GM23338 (cell line): ENCODE results near the gene BSCL2. TPM values are rescaled to one million over a fixed set of nuclear protein-coding genes. Genes with fewer than 3 reads are reported as not detected.

Experiments
- ATAC-seq: fragments of 200-7000 bp; cut with Tn5 transposase; 3 replicates; pipeline ENCODE4 v1.9.1; 2020
- DNase-seq: peaks from one replicate; pipeline ENCODE4 v3.0.0-alpha.2; 2015; ENCODE audit warnings: low spot score
- H2AFZ ChIP-seq: fragments of 200-600 bp; sonication (generic); 2 replicates; pipeline ENCODE4 v1.8.0; 2016; ENCODE audit warnings: antibody characterized with exemption, mild to moderate bottlenecking, moderate library complexity
- H3F3A ChIP-seq: fragments of 200-600 bp; sonication (generic); replicated peaks from 2 replicates; pipeline ENCODE4 v1.8.0; 2017; ENCODE audit warnings: antibody characterized with exemption, mixed run types, low read depth
- H3K27ac ChIP-seq: fragments of 200-600 bp; sonication (generic); 2 replicates; pipeline ENCODE4 v1.6.1; 2016; ENCODE audit warnings: low read depth
- H3K27me3 ChIP-seq: fragments of 200-600 bp; sonication (generic); 2 replicates; pipeline ENCODE4 v1.8.0; 2016; ENCODE audit warnings: mild to moderate bottlenecking, mixed run types, moderate library complexity; ENCODE audit not compliant: insufficient read depth
- H3K36me3 ChIP-seq: fragments of 200-600 bp; sonication (generic); 2 replicates; pipeline ENCODE4 v1.8.0; 2016; ENCODE audit warnings: mild to moderate bottlenecking; ENCODE audit not compliant: insufficient read depth
- H3K4me1 ChIP-seq: fragments of 200-600 bp; sonication (generic); 2 replicates; pipeline ENCODE4 v1.8.0; 2016; ENCODE audit warnings: mild to moderate bottlenecking, moderate library complexity; ENCODE audit not compliant: insufficient read depth
- H3K4me2 ChIP-seq: fragments of 200-600 bp; sonication (generic); 2 replicates; pipeline ENCODE4 v1.7.1; 2017; ENCODE audit warnings: mixed run types
- H3K4me3 ChIP-seq: fragments of 200-600 bp; sonication (generic); 2 replicates; pipeline ENCODE4 v1.6.1; 2016; ENCODE audit warnings: mixed run types
- H3K79me2 ChIP-seq: fragments of 200-600 bp; sonication (generic); replicated peaks from 2 replicates; pipeline ENCODE4 v1.8.0; 2017; ENCODE audit warnings: mild to moderate bottlenecking; ENCODE audit not compliant: insufficient read depth
- H3K9me2 ChIP-seq: fragments of 200-600 bp; sonication (generic); 2 replicates; pipeline ENCODE4 v1.8.0; 2017; ENCODE audit not compliant: insufficient read depth
- H4K20me1 ChIP-seq: fragments of 200-600 bp; sonication (generic); replicated peaks from 2 replicates; pipeline ENCODE4 v1.8.0; 2017; ENCODE audit warnings: mild to moderate bottlenecking; ENCODE audit not compliant: insufficient read depth
- H3K27ac Mint-ChIP-seq: 2 replicates; pipeline ENCODE4 v1.8.0; 2020; ENCODE audit warnings: inconsistent platforms, mild to moderate bottlenecking, moderate library complexity, mixed read lengths
- H3K27me3 Mint-ChIP-seq: 3 replicates; pipeline ENCODE4 v1.8.0; 2022; ENCODE audit warnings: low read depth, mild to moderate bottlenecking, moderate library complexity, mixed read lengths, inconsistent platforms; ENCODE audit not compliant: insufficient read depth, poor library complexity
- H3K36me3 Mint-ChIP-seq: 3 replicates; pipeline ENCODE4 v1.8.0; 2021; ENCODE audit warnings: low read depth, mild to moderate bottlenecking, inconsistent platforms, moderate library complexity, mixed read lengths
- H3K4me1 Mint-ChIP-seq: 3 replicates; pipeline ENCODE4 v1.8.0; 2020; ENCODE audit warnings: mild to moderate bottlenecking, inconsistent platforms, mixed read lengths
- H3K4me3 Mint-ChIP-seq: 3 replicates; pipeline ENCODE4 v1.8.0; 2021; ENCODE audit warnings: moderate library complexity, mild to moderate bottlenecking, inconsistent platforms, mixed read lengths
- H3K9me3 Mint-ChIP-seq: 3 replicates; pipeline ENCODE4 v1.8.0; 2020; ENCODE audit warnings: moderate library complexity, mild to moderate bottlenecking, inconsistent platforms, mixed read lengths
- CREB1 ChIP-seq: fragments of 250-450 bp; sonication (Bioruptor Pico); IDR thresholded peaks from 2 replicates; pipeline ENCODE4 v1.5.0; 2020; ENCODE audit warnings: low read depth, mild to moderate bottlenecking, moderate library complexity
- EZH2 ChIP-seq: fragments of 200-600 bp; sonication (generic); IDR thresholded peaks from one replicate; pipeline ENCODE4 v1.8.0; 2017; ENCODE audit warnings: antibody characterized with exemption, mild to moderate bottlenecking, low read depth; ENCODE audit not compliant: unreplicated experiment
- EZH2phosphoT487 ChIP-seq: fragments of 200-600 bp; sonication (generic); IDR thresholded peaks from one replicate; pipeline ENCODE4 v1.8.1; 2018; ENCODE audit warnings: antibody characterized with exemption; ENCODE audit not compliant: unreplicated experiment
- JUNB ChIP-seq: IDR thresholded peaks from one replicate; pipeline ENCODE4 v1.6.1; 2016; ENCODE audit warnings: antibody characterized with exemption; ENCODE audit not compliant: unreplicated experiment
- NANOG ChIP-seq: IDR thresholded peaks from 2 replicates; pipeline ENCODE4 v1.6.1; 2016; ENCODE audit warnings: antibody characterized with exemption, borderline replicate concordance
- POLR2AphosphoS5 ChIP-seq: IDR thresholded peaks from 2 replicates; pipeline ENCODE4 v1.6.1; 2016; ENCODE audit warnings: antibody characterized with exemption, low read depth
- STAT1 ChIP-seq: IDR thresholded peaks from one replicate; pipeline ENCODE4 v1.6.1; 2016; ENCODE audit warnings: antibody characterized with exemption; ENCODE audit not compliant: unreplicated experiment
- ZNF114 ChIP-seq: fragments of 250-450 bp; sonication (Bioruptor Pico); IDR thresholded peaks from 2 replicates; pipeline ENCODE4 v1.5.0; 2020; ENCODE audit warnings: mild to moderate bottlenecking, moderate library complexity
- ZNF331 ChIP-seq: fragments of 250-450 bp; sonication (Bioruptor Pico); IDR thresholded peaks from 2 replicates; pipeline ENCODE4 v1.5.0; 2020; ENCODE audit warnings: low read depth, mild to moderate bottlenecking, moderate library complexity
- polyA plus RNA-seq: library from polyadenylated mRNA; unstranded; fragments of >200 nt; fragmentation: Nextera tagmentation; extraction: Ambion mirVana; gene quantifications from 2 replicates; pipeline ENCODE4 v1.2.1, GENCODE V29; 2016
- total RNA-seq: library from RNA; depleted of rRNA; stranded (reverse); fragments of >200 nt; shearing (Covaris generic); gene quantifications from 2 replicates; pipeline ENCODE4 v1.2.3, GENCODE V29; 2014
- TF ChIP-seq, protein P1 (sequence below): IDR thresholded peaks from 2 replicates; pipeline ENCODE4 v1.6.1; 2016; ENCODE audit warnings: antibody characterized with exemption
- TF ChIP-seq, protein P2 (sequence below), 2 experiments: fragments of 200-600 bp in 1 of 2; sonication (generic) in 1 of 2; conservative IDR thresholded peaks; 2 replicates each; pipeline versions ENCODE4 v1.5.1 to v1.6.1; 2016 to 2017; ENCODE audit warnings: antibody characterized with exemption in 2 of 2, low read depth in 2 of 2, mild to moderate bottlenecking in 2 of 2, moderate library complexity in 1 of 2
- TF ChIP-seq, protein P3 (sequence below): IDR thresholded peaks from one replicate; pipeline ENCODE4 v1.6.1; 2018; ENCODE audit warnings: antibody characterized with exemption; ENCODE audit not compliant: unreplicated experiment

The BSCL2 gene
- total and polyA plus RNA-seq, 2 experiments from 2014 or later: 60.2 to 81.7 TPM

DNA sequence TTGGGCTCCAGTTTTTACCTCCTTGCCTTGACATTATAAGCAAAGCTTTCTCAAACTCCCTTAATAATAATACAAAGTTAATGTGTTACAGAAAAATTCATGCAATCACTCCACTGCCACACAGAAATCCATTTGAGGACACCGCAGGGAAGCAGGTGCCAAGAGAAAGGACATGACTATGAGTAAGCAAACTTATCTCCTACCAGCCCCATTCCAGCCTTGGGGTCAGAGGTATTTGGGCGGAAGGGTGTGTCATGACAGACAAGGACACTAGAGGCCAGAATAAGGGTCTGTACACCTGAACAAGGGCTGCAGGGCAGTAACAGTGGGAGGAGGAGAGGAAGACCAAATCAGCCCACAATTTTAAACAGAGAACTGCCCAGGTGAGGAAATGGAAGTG lies 6.1 kb upstream of the BSCL2 start (continued):
- TF ChIP-seq, protein P1, sequence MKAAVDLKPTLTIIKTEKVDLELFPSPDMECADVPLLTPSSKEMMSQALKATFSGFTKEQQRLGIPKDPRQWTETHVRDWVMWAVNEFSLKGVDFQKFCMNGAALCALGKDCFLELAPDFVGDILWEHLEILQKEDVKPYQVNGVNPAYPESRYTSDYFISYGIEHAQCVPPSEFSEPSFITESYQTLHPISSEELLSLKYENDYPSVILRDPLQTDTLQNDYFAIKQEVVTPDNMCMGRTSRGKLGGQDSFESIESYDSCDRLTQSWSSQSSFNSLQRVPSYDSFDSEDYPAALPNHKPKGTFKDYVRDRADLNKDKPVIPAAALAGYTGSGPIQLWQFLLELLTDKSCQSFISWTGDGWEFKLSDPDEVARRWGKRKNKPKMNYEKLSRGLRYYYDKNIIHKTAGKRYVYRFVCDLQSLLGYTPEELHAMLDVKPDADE: no peak
- TF ChIP-seq EZH2: no peak
- TF ChIP-seq STAT1: no peak
- TF ChIP-seq, protein P2, sequence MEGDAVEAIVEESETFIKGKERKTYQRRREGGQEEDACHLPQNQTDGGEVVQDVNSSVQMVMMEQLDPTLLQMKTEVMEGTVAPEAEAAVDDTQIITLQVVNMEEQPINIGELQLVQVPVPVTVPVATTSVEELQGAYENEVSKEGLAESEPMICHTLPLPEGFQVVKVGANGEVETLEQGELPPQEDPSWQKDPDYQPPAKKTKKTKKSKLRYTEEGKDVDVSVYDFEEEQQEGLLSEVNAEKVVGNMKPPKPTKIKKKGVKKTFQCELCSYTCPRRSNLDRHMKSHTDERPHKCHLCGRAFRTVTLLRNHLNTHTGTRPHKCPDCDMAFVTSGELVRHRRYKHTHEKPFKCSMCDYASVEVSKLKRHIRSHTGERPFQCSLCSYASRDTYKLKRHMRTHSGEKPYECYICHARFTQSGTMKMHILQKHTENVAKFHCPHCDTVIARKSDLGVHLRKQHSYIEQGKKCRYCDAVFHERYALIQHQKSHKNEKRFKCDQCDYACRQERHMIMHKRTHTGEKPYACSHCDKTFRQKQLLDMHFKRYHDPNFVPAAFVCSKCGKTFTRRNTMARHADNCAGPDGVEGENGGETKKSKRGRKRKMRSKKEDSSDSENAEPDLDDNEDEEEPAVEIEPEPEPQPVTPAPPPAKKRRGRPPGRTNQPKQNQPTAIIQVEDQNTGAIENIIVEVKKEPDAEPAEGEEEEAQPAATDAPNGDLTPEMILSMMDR (conservative IDR thresholded peaks at IDR 0.05; ENCODE audit: low read depth in 2 of 2): no peak
- TF ChIP-seq, protein P3, sequence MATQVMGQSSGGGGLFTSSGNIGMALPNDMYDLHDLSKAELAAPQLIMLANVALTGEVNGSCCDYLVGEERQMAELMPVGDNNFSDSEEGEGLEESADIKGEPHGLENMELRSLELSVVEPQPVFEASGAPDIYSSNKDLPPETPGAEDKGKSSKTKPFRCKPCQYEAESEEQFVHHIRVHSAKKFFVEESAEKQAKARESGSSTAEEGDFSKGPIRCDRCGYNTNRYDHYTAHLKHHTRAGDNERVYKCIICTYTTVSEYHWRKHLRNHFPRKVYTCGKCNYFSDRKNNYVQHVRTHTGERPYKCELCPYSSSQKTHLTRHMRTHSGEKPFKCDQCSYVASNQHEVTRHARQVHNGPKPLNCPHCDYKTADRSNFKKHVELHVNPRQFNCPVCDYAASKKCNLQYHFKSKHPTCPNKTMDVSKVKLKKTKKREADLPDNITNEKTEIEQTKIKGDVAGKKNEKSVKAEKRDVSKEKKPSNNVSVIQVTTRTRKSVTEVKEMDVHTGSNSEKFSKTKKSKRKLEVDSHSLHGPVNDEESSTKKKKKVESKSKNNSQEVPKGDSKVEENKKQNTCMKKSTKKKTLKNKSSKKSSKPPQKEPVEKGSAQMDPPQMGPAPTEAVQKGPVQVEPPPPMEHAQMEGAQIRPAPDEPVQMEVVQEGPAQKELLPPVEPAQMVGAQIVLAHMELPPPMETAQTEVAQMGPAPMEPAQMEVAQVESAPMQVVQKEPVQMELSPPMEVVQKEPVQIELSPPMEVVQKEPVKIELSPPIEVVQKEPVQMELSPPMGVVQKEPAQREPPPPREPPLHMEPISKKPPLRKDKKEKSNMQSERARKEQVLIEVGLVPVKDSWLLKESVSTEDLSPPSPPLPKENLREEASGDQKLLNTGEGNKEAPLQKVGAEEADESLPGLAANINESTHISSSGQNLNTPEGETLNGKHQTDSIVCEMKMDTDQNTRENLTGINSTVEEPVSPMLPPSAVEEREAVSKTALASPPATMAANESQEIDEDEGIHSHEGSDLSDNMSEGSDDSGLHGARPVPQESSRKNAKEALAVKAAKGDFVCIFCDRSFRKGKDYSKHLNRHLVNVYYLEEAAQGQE: no peak
- TF ChIP-seq ZNF331 (CRISPR knock-in tag): no peak
- TF ChIP-seq ZNF114 (CRISPR knock-in tag): no peak

DNA sequence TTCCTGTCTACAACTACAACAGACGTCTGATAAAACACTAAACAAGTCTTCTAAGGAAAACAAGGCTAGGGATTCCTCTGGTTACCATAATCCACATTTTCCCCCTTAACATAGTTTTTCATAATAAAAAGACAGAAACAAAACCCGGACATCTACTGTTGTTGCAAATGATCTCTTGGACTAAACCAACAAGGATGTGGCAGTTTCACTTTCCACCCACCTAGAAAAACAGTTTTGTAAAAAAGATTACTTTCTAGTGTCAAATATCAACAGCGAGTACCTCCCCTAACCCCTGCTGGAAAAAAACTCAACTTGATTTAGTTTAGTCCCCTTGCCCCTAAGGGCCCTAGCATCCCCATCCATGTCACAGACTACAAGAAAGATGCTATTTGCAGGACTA lies 5.6 kb upstream of the BSCL2 start:
- peaks cover 76% of the 10 kb centered on the region for H3K36me3 Mint-ChIP-seq
- peaks cover 15% of the 10 kb centered on the region for H3K27me3 Mint-ChIP-seq
- peaks cover 64% of the 10 kb centered on the region for H3K4me1 Mint-ChIP-seq
- Histone ChIP-seq H3K9me2 (no peaks in the 10 kb centered on the region), H3K4me3 (no peak overlapping the region), H3K27ac (peak overlapping the region; percentile 70; the same call in 1 of the 2 replicates), H3K27me3 (no peaks in the 10 kb centered on the region), H4K20me1 (peaks cover 12% of the 10 kb centered on the region), H3K4me2 (no peak overlapping the region), H3K79me2 (peaks cover 16% of the 10 kb centered on the region), H2AFZ (no peak overlapping the region), H3F3A (peaks cover 64% of the 10 kb centered on the region), H3K4me1 (peaks cover 24% of the 10 kb centered on the region), H3K36me3 (peaks cover 61% of the 10 kb centered on the region)
- ATAC-seq (no peak), DNase-seq (no peak)
- H3K27ac Mint-ChIP-seq: peak overlapping the region; percentile 90
- no peak overlapping the region for H3K4me3 Mint-ChIP-seq
- H3K9me3 Mint-ChIP-seq: no peaks in the 10 kb centered on the region
- no peak for TF ChIP-seq CREB1 (CRISPR knock-in tag)
- TF ChIP-seq, protein P1: no peak
- no peak for TF ChIP-seq POLR2AphosphoS5
- TF ChIP-seq EZH2: no peak
- TF ChIP-seq JUNB: no peak
- TF ChIP-seq NANOG: no peak
- TF ChIP-seq EZH2phosphoT487: no peak
- TF ChIP-seq, protein P2 (conservative IDR thresholded peaks at IDR 0.05; ENCODE audit: low read depth in 2 of 2): no peak
- no peak for TF ChIP-seq ZNF114 (CRISPR knock-in tag)
